Panc1 (cell line): ENCODE results near the gene TIAM2. TPM values are rescaled to one million over a fixed set of nuclear protein-coding genes. Genes with fewer than 3 reads are reported as not detected.

ENCODE experiments used
- ATAC-seq: fragments of 200-7000 bp; cut with Tn5 transposase; 2 replicates; pipeline ENCODE4 v1.9.1; 2020; ENCODE audit warnings: mild to moderate bottlenecking, moderate library complexity
- BruUV-seq: library from RNA; stranded (reverse); fragments of 400-500 nt; replicated peaks from 2 replicates; lab custom pipeline; 2021; lab: Mats Ljungman, UMichigan
- CTCF ChIA-PET: fragments of 300-600 bp; sonication (Branson Sonifier 250); formaldehyde crosslinking; loops from one replicate; lab custom pipeline; 2022; ENCODE audit warnings: antibody characterized with exemption; lab: Charles Lee
- POLR2A ChIA-PET: fragments of 300-600 bp; sonication (Branson Sonifier 250); formaldehyde crosslinking; loops from one replicate; lab custom pipeline; 2022; ENCODE audit warnings: antibody characterized with exemption; lab: Charles Lee
- DNase-seq: peaks from one replicate; pipeline ENCODE4 v3.0.0-alpha.2; 2010; ENCODE audit warnings: low read depth, low spot score
- H3K27ac ChIP-seq: 2 replicates; pipeline ENCODE4 v1.5.1; 2011; ENCODE audit warnings: mild to moderate bottlenecking, low read length, inconsistent platforms
- H3K27me3 ChIP-seq: fragments of 200-500 bp; sonication (Bioruptor generic); 2 replicates; pipeline ENCODE4 v1.6.0; 2014; ENCODE audit warnings: low read length, inconsistent platforms; ENCODE audit not compliant: control insufficient read depth, insufficient read depth
- H3K36me3 ChIP-seq: fragments of 200-500 bp; sonication (Bioruptor generic); 2 replicates; pipeline ENCODE4 v1.5.1; 2014; ENCODE audit warnings: inconsistent platforms, mild to moderate bottlenecking, low read length, moderate library complexity; ENCODE audit not compliant: control insufficient read depth, insufficient read depth
- H3K4me1 ChIP-seq: 2 replicates; pipeline ENCODE4 v1.5.1; 2011; ENCODE audit warnings: inconsistent platforms, mild to moderate bottlenecking, low read length, moderate library complexity; ENCODE audit not compliant: control insufficient read depth, insufficient read depth
- H3K4me3 ChIP-seq, 2 experiments: 2 replicates each; pipeline ENCODE4 v1.5.1; 2011 to 2012; ENCODE audit warnings: low read depth in 2 of 2, low read length in 2 of 2, mild to moderate bottlenecking in 2 of 2, inconsistent platforms in 1 of 2, moderate library complexity in 1 of 2
- H3K9me3 ChIP-seq: fragments of 200-500 bp; sonication (Bioruptor generic); 2 replicates; pipeline ENCODE4 v1.5.1; 2014; ENCODE audit warnings: low read depth, mild to moderate bottlenecking, inconsistent platforms, low read length, moderate library complexity; ENCODE audit not compliant: control insufficient read depth, insufficient read depth
- CTCF ChIP-seq: fragments of 450-650 bp; IDR thresholded peaks from 2 replicates; pipeline ENCODE4 v1.5.1; 2017; ENCODE audit warnings: mild to moderate bottlenecking
- POLR2AphosphoS5 ChIP-seq: IDR thresholded peaks from 2 replicates; pipeline ENCODE4 v1.6.1; 2012; ENCODE audit warnings: mild to moderate bottlenecking, low read depth, low read length, moderate library complexity
- REST ChIP-seq, 2 experiments: IDR thresholded peaks; 2 replicates each; pipeline ENCODE4 v1.6.1; 2011 to 2012; ENCODE audit warnings: low read depth in 2 of 2, control low read depth in 1 of 2, low read length in 1 of 2, mild to moderate bottlenecking in 1 of 2, moderate library complexity in 1 of 2; ENCODE audit not compliant: insufficient read depth in 1 of 2
- SIN3A ChIP-seq: IDR thresholded peaks from 2 replicates; pipeline ENCODE4 v1.6.1; 2012; ENCODE audit warnings: low read depth, mild to moderate bottlenecking, low read length, moderate library complexity, borderline replicate concordance; ENCODE audit not compliant: insufficient read depth
- TCF7L2 ChIP-seq: IDR thresholded peaks from 2 replicates; pipeline ENCODE4 v1.6.1; 2011; ENCODE audit warnings: mild to moderate bottlenecking, low read depth, low read length, inconsistent platforms
- in situ Hi-C: cut with HindIII; loops from 2 replicates; pipeline ENCODE4 v1.10.0; 2016; ENCODE audit warnings: low sequenced_read_pairs, low pct_unique_long_range_greater_than_20kb
- intact Hi-C: fragments of 100-400 bp; cut with micrococcal nuclease; formaldehyde crosslinking; loops from one replicate; pipeline ENCODE4 v1.10.0; 2022; ENCODE audit not compliant: unreplicated experiment
- total RNA-seq: library from RNA; stranded (reverse); gene quantifications from one replicate; pipeline ENCODE4 v1.2.1, GENCODE V29; 2021; ENCODE audit not compliant: unreplicated experiment

The TIAM2 gene
- total RNA-seq, 1 experiment from 2014 or later, result 14.9 TPM

GRCh38 chr6:155116571-155116910 is 121.4 kb downstream of the TIAM2 start:
- Histone ChIP-seq H3K9me3 (no peaks in the 10 kb centered on the region), H3K4me1 (peaks cover 12% of the 10 kb centered on the region; the same call in 1 of the 2 replicates), H3K36me3 (no peaks in the 10 kb centered on the region), H3K27me3 (no peaks in the 10 kb centered on the region), H3K27ac (peak overlapping the region; percentile 36), H3K4me3 (no peak overlapping the region)
- POLR2A ChIA-PET, result no interaction called here
- TF ChIP-seq SIN3A (no peak), REST (IDR thresholded peaks at IDR 0.05; ENCODE audit: insufficient read depth in 1 of 2, low read depth in 2 of 2, low read length in 1 of 2) (no peak), POLR2AphosphoS5 (no peak)
- CTCF ChIA-PET, result interaction anchor here (0.7 kb wide), 1 partner anchor 48 kb away, joined by 3 read pairs; no protein-coding TSS in a partner anchor
- ATAC-seq (no peak), DNase-seq (no peak)
- intact Hi-C loops, result no loop called here
- in situ Hi-C loops, result no loop called here
- BruUV-seq, result no TSS peak

- BruUV-seq, result no TSS peak
- in situ Hi-C loops, result no loop called here
- no peak for DNase-seq
- Histone ChIP-seq H3K36me3 (no peaks in the 10 kb centered on the region), H3K4me3 (no peak overlapping the region), H3K4me1 (peaks cover 12% of the 10 kb centered on the region; the same call in 1 of the 2 replicates), H3K9me3 (no peaks in the 10 kb centered on the region), H3K27ac (no peak overlapping the region), H3K27me3 (no peaks in the 10 kb centered on the region)
- no peak for ATAC-seq
- TF ChIP-seq CTCF, result no peak
- TF ChIP-seq POLR2AphosphoS5, result no peak
- TF ChIP-seq REST (IDR thresholded peaks at IDR 0.05; ENCODE audit: insufficient read depth in 1 of 2, low read depth in 2 of 2, low read length in 1 of 2), result no peak
- no peak for TF ChIP-seq TCF7L2
- TF ChIP-seq SIN3A, result no peak
- intact Hi-C loops, result no loop called here
- ChIA-PET CTCF (no interaction called here), POLR2A (no interaction called here)
These were observed 122.1 kb downstream of the TIAM2 start for GRCh38 chr6:155117256-155117655.
